GM21576 (cell line): ENCODE results near the gene CTDSP2.
"Not testable (repeated sequence)": the region's sequence is repeated elsewhere in the genome, so short reads cannot be mapped to it uniquely, and the experiment has no call there.

Experiments
- ATAC-seq: cut with Tn5 transposase; IDR thresholded peaks from one replicate; pipeline ENCODE4 v1.9.1; 2021; ENCODE audit warnings: mild to moderate bottlenecking, moderate library complexity; ENCODE audit not compliant: unreplicated experiment

CTDSP2 gene

GRCh38 chr12:57836442-57837375 lies 9.8 kb downstream of the CTDSP2 start:
- ATAC-seq: peak; percentile 44

- no peak for ATAC-seq
Measured at GRCh38 chr12:57835366-57836288, 10.9 kb downstream of the CTDSP2 start.

GRCh38 chr12:57834086-57834876 lies 12.2 kb downstream of the CTDSP2 start:
- no peak for ATAC-seq

- no peak for ATAC-seq
Measured at GRCh38 chr12:57833672-57834071, 12.9 kb downstream of the CTDSP2 start.

- ATAC-seq: no peak
Measured at GRCh38 chr12:57832966-57833365, 13.6 kb downstream of the CTDSP2 start.

GRCh38 chr12:57830393-57830792 lies 16.1 kb downstream of the CTDSP2 start:
- ATAC-seq: no peak

- no peak for ATAC-seq
Measured at GRCh38 chr12:57829025-57829777, 17.3 kb downstream of the CTDSP2 start.

- ATAC-seq: no peak
Measured at GRCh38 chr12:57826966-57827365, 19.6 kb downstream of the CTDSP2 start.

GRCh38 chr12:57826400-57826799 lies 20.1 kb downstream of the CTDSP2 start:
- ATAC-seq: no peak

GRCh38 chr12:57825451-57825850 lies 21.1 kb downstream of the CTDSP2 start:
- ATAC-seq: no peak

- no peak for ATAC-seq
Measured at GRCh38 chr12:57823908-57824640, 22.5 kb downstream of the CTDSP2 start.

- ATAC-seq: no peak
Measured at GRCh38 chr12:57823131-57823907, 23.2 kb downstream of the CTDSP2 start.

GRCh38 chr12:57822392-57823130 lies 24.0 kb downstream of the CTDSP2 start:
- no peak for ATAC-seq

- no peak for ATAC-seq
Measured at GRCh38 chr12:57821474-57822214, 24.9 kb downstream of the CTDSP2 start.

GRCh38 chr12:57821015-57821414 lies 25.5 kb downstream of the CTDSP2 start:
- ATAC-seq: not testable (repeated sequence)

GRCh38 chr12:57820119-57820518 lies 26.4 kb downstream of the CTDSP2 start:
- ATAC-seq: not testable (repeated sequence)

GRCh38 chr12:57817990-57818331 lies 28.6 kb downstream of the CTDSP2 start:
- ATAC-seq: not testable (repeated sequence)
